ENCODE results near the gene COL1A1. TPM values are rescaled to one million over a fixed set of nuclear protein-coding genes. Genes with fewer than 3 reads are reported as not detected.
A peak's percentile ranks its signal among the peaks of the same experiment; 100 is the strongest.

The COL1A1 gene
- total RNA-seq, 1 donor from 2014 or later: 12,796 TPM

GRCh38 chr17:50189550-50190292, 11.7 kb downstream of the COL1A1 start:
- peak overlapping the region; percentile 61 for H3K9ac ChIP-seq (ENCODE audit: low read length)
- H3K27me3 ChIP-seq (ENCODE audit: insufficient read depth, low read length): no peaks in the 10 kb centered on the region
- H3K36me3 ChIP-seq (ENCODE audit: insufficient read depth, low read length): peaks cover 86% of the 10 kb centered on the region
- Mint-ChIP-seq H3K36me3 (ENCODE audit: low read depth, unreplicated experiment) (peaks cover 31% of the 10 kb centered on the region), H3K4me1 (ENCODE audit: low read depth, unreplicated experiment) (peaks cover 54% of the 10 kb centered on the region), H3K27me3 (ENCODE audit: low read depth, unreplicated experiment) (no peaks in the 10 kb centered on the region), H3K4me3 (ENCODE audit: unreplicated experiment) (peak overlapping the region; percentile 64), H3K27ac (ENCODE audit: unreplicated experiment) (peak overlapping the region; percentile 89), H3K9me3 (ENCODE audit: unreplicated experiment) (no peaks in the 10 kb centered on the region)
- peaks cover 99% of the 10 kb centered on the region for H4K20me1 ChIP-seq (ENCODE audit: insufficient read depth, low read length)
- peak; percentile 60 for DNase-seq (ENCODE audit: low read depth)
- peak overlapping the region; percentile 79 for H3K27ac ChIP-seq (ENCODE audit: low read depth, low read length)
- no peak for TF ChIP-seq CTCF (IDR thresholded peaks at IDR 0.05; ENCODE audit: insufficient read depth, low read depth, low read length)
- TF ChIP-seq EZH2 (IDR thresholded peaks at IDR 0.05; ENCODE audit: insufficient read depth, low read length): no peak
- peaks cover 59% of the 10 kb centered on the region for H3K79me2 ChIP-seq (ENCODE audit: insufficient read depth, low read length)
- H2AFZ ChIP-seq (ENCODE audit: low read depth, low read length): no peak overlapping the region
- H3K9me3 ChIP-seq (ENCODE audit: insufficient read depth, low read depth, low read length): no peaks in the 10 kb centered on the region
- FAIRE-seq: no peak
- peaks cover 79% of the 10 kb centered on the region for H3K4me1 ChIP-seq (ENCODE audit: insufficient read depth, low read length)
- peak overlapping the region; percentile 32 for H3K4me2 ChIP-seq (ENCODE audit: low read length)
- H3K4me3 ChIP-seq (ENCODE audit: insufficient read depth, low read depth, low read length): no peak overlapping the region

GRCh38 chr17:50188921-50189549, 12.4 kb downstream of the COL1A1 start:
- peak overlapping the region; percentile 94 for H3K27ac Mint-ChIP-seq (ENCODE audit: unreplicated experiment)
- H3K36me3 ChIP-seq (ENCODE audit: insufficient read depth, low read length): peaks cover 83% of the 10 kb centered on the region
- peaks cover 97% of the 10 kb centered on the region for H4K20me1 ChIP-seq (ENCODE audit: insufficient read depth, low read length)

More at GRCh38 chr17:50188921-50189549, 12.4 kb downstream of the COL1A1 start:
- TF ChIP-seq EZH2 (IDR thresholded peaks at IDR 0.05; ENCODE audit: insufficient read depth, low read length) (no peak), CTCF (IDR thresholded peaks at IDR 0.05; ENCODE audit: insufficient read depth, low read depth, low read length) (no peak)
- Mint-ChIP-seq H3K27me3 (ENCODE audit: low read depth, unreplicated experiment) (no peaks in the 10 kb centered on the region), H3K4me3 (ENCODE audit: unreplicated experiment) (peak overlapping the region; percentile 57), H3K4me1 (ENCODE audit: low read depth, unreplicated experiment) (peaks cover 52% of the 10 kb centered on the region), H3K9me3 (ENCODE audit: unreplicated experiment) (no peaks in the 10 kb centered on the region), H3K36me3 (ENCODE audit: low read depth, unreplicated experiment) (peaks cover 31% of the 10 kb centered on the region)
- Histone ChIP-seq H3K27me3 (ENCODE audit: insufficient read depth, low read length) (no peaks in the 10 kb centered on the region), H3K4me2 (ENCODE audit: low read length) (peak overlapping the region; percentile 32), H3K9ac (ENCODE audit: low read length) (peak overlapping the region; percentile 61), H2AFZ (ENCODE audit: low read depth, low read length) (no peak overlapping the region), H3K27ac (ENCODE audit: low read depth, low read length) (peak overlapping the region; percentile 79), H3K4me3 (ENCODE audit: insufficient read depth, low read depth, low read length) (no peak overlapping the region), H3K9me3 (ENCODE audit: insufficient read depth, low read depth, low read length) (no peaks in the 10 kb centered on the region), H3K4me1 (ENCODE audit: insufficient read depth, low read length) (peaks cover 74% of the 10 kb centered on the region), H3K79me2 (ENCODE audit: insufficient read depth, low read length) (peaks cover 52% of the 10 kb centered on the region)
- peak; percentile 60 for DNase-seq (ENCODE audit: low read depth)
- no peak for FAIRE-seq
